Lower leg skin (tissue), 4 donors: ENCODE data around the gene PSEN2. TPM values are rescaled to one million over a fixed set of nuclear protein-coding genes. Genes with fewer than 3 reads are reported as not detected.
"Not testable (repeated sequence)": the region's sequence is repeated elsewhere in the genome, so short reads cannot be mapped to it uniquely, and the experiment has no call there.

Experiments used
- DNase-seq, 2 donors: peaks; one replicate each; pipeline ENCODE4 v3.0.0-alpha.2; 2019; ENCODE audit warnings: low spot score in 2 of 2
- H3K4me3 ChIP-seq: fragments of 200-600 bp; sonication (generic); 2 replicates; pipeline ENCODE4 v1.5.1; 2017; ENCODE audit warnings: mild to moderate bottlenecking, low read depth; ENCODE audit not compliant: poor library complexity, severe bottlenecking
- POLR2A ChIP-seq, 2 donors: fragments of 450-650 bp; IDR thresholded peaks; one replicate each; pipeline ENCODE4 v1.6.1; 2016 to 2017; ENCODE audit warnings: antibody characterized with exemption in 2 of 2, mild to moderate bottlenecking in 1 of 2, moderate library complexity in 1 of 2
- WGBS, 2 donors: methylation state at CpG; one replicate each; pipeline ENCODE4 v1.1.5; 2018; 5-methylcytosine and 5-hydroxymethylcytosine counted together
- intact Hi-C: fragments of 100-400 bp; cut with DNase I; formaldehyde crosslinking; loops from one replicate; pipeline ENCODE4 v1.15.0; 2023; ENCODE audit warnings: low total_unique reads
- total RNA-seq, 4 donors: library from RNA; depleted of rRNA; stranded (reverse); fragments of >200 nt; gene quantifications; one replicate each; pipeline ENCODE4 v1.1.0, GENCODE V29; 2016
- TF ChIP-seq, protein P1 (sequence below), 3 donors: fragments of 450-650 bp; IDR thresholded peaks; one replicate each; pipeline ENCODE4 v1.5.1; 2016; ENCODE audit warnings: antibody characterized with exemption in 3 of 3, mild to moderate bottlenecking in 3 of 3, moderate library complexity in 2 of 3

Gene PSEN2
- total RNA-seq, 4 donors from 2014 or later, result 10.9 to 36.0 (median 23.2) TPM

DNA sequence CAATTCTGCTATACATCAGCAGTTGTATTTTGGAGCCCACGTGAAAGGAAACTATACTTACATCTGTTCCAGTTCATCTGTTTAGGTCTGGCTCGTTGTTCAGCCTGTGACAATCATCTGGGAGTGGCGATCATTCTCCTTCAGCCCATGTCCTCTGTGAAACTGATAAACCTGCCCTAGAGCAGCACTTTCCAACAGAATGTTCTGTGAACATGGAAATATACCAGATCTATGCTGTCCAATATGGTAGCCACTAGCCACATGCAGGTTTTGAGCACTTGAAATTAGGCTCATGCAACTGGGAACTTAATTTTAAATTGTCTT lies 45.2 kb downstream of the PSEN2 start:
- intact Hi-C loops, result no loop called here
- TF ChIP-seq, protein P1, sequence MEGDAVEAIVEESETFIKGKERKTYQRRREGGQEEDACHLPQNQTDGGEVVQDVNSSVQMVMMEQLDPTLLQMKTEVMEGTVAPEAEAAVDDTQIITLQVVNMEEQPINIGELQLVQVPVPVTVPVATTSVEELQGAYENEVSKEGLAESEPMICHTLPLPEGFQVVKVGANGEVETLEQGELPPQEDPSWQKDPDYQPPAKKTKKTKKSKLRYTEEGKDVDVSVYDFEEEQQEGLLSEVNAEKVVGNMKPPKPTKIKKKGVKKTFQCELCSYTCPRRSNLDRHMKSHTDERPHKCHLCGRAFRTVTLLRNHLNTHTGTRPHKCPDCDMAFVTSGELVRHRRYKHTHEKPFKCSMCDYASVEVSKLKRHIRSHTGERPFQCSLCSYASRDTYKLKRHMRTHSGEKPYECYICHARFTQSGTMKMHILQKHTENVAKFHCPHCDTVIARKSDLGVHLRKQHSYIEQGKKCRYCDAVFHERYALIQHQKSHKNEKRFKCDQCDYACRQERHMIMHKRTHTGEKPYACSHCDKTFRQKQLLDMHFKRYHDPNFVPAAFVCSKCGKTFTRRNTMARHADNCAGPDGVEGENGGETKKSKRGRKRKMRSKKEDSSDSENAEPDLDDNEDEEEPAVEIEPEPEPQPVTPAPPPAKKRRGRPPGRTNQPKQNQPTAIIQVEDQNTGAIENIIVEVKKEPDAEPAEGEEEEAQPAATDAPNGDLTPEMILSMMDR (IDR thresholded peaks at IDR 0.05), result no peak
- TF ChIP-seq POLR2A (IDR thresholded peaks at IDR 0.05), result no peak
- no peak for DNase-seq
- WGBS, 2 donors, result 62 to 68% methylated on average over 3 of the region's 3 CpGs
- no peak overlapping the region for H3K4me3 ChIP-seq

DNA sequence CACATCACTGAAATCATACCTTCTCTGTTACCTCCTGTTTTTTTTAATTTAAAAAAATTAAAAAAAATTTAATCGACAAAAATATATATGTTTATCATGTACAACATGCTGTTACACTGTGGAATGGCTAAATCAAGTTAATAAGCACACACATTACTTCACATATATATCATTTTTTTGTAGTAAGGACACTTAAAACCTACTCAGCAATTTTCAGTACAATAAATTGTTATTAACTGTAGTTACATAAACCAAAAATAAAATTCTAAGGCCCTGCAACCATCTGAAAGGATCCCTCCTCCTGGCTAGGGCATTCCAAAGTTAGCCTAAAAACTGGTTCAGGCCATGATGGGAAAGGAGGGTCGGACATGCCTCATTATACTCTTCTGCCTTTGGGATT lies 46.1 kb downstream of the PSEN2 start:
- no peak for DNase-seq
- 84 to 91% methylated on average over 2 of the region's 2 CpGs for WGBS, 2 donors
- no peak overlapping the region for H3K4me3 ChIP-seq
- intact Hi-C loops, result no loop called here
- TF ChIP-seq, protein P1 (IDR thresholded peaks at IDR 0.05), result no peak
- TF ChIP-seq POLR2A (IDR thresholded peaks at IDR 0.05), result no peak

GRCh38 chr1:226919587-226919986 lies 49.2 kb downstream of the PSEN2 start:
- H3K4me3 ChIP-seq, result no peak overlapping the region
- TF ChIP-seq POLR2A (IDR thresholded peaks at IDR 0.05), result no peak
- TF ChIP-seq, protein P1 (IDR thresholded peaks at IDR 0.05), result no peak
- intact Hi-C loops, result no loop called here
- WGBS, 2 donors, result 94 to 95% methylated on average over 5 of the region's 5 CpGs
- no peak for DNase-seq

DNA sequence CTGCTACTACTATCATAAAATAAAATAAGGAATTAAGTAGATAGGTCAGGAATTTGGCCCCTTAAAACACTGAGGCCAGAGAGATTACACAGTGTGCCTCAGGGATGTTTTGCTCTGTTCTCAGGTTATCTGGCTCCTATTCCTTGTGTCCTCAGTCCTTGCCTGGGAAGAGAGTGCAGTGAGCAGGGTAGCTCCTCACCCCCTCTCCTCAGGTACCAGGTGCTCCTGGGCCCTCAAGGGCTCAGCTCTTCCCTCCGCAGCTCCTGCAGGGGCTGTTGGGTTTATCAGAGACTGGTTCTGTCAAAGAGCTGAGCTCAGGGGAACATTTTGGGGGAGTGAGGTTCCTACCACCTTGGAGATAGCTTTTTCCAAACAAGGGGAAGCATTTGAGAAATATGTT lies 49.6 kb downstream of the PSEN2 start:
- TF ChIP-seq POLR2A (IDR thresholded peaks at IDR 0.05), result no peak
- TF ChIP-seq, protein P1 (IDR thresholded peaks at IDR 0.05), result no peak
- intact Hi-C loops, result no loop called here
- H3K4me3 ChIP-seq, result no peak overlapping the region
- DNase-seq, result no peak
- 83 to 95% methylated on average over 1 of the region's 1 CpG for WGBS, 2 donors

- intact Hi-C loops, result no loop called here
- TF ChIP-seq, protein P1 (IDR thresholded peaks at IDR 0.05), result no peak
- TF ChIP-seq POLR2A (IDR thresholded peaks at IDR 0.05), result no peak
- DNase-seq, result no peak
- WGBS, 2 donors, result 56 to 84% methylated on average over 2 of the region's 2 CpGs
- no peak overlapping the region for H3K4me3 ChIP-seq
Measured at GRCh38 chr1:226920446-226920894, 50.1 kb downstream of the PSEN2 start.

- no peak for DNase-seq
- TF ChIP-seq, protein P1 (IDR thresholded peaks at IDR 0.05), result no peak
- TF ChIP-seq POLR2A (IDR thresholded peaks at IDR 0.05), result no peak
- no peak overlapping the region for H3K4me3 ChIP-seq
- 72 to 83% methylated on average over 5 of the region's 5 CpGs for WGBS, 2 donors
- intact Hi-C loops, result no loop called here
Measured at GRCh38 chr1:226921504-226921903, 51.1 kb downstream of the PSEN2 start.

GRCh38 chr1:226929260-226930111 lies 59.1 kb downstream of the PSEN2 start:
- intact Hi-C loops, DNase-seq, H3K4me3 ChIP-seq: not testable (repeated sequence)
- WGBS, 2 donors, result 90 to 94% methylated on average over 5 of the region's 5 CpGs
